Measurements from ENCODE around the gene EN1. TPM values are rescaled to one million over a fixed set of nuclear protein-coding genes. Genes with fewer than 3 reads are reported as not detected.

Gene EN1
- total RNA-seq, 2 experiments from 2014 or later: not detected

DNA sequence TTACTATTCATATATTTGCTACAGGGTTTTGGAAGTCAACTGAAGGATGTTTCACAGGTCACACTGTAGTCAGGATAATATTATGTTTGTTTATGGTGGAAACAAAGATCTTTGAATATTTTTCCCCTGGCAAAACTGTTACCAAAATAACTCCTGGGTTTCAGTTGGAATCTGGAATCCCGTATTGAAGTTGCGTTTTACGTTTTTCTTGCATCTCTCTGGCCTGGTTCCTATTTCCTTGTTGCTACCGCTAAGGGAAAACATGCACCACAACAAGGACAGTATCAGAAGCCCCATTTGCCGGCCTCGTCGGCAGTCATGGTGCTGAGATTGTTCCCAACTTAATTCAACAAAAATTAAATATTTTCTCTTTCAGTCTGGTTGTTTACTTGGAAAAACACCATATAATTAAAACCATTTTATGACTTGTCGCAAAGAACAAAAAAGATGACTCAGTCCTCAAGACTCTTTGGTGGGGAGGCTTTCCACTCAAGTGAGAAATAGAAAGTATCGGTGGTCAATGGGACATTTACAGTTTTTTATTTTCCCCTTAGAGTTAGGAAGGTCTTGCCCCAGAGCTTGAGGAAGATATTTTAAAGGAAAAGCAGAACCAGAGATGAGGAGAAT lies 42.3 kb downstream of the EN1 start:
- Histone ChIP-seq H3K9me2 (ENCODE audit: insufficient read depth, low read length) (no peaks in the 10 kb centered on the region), H3K4me1 (ENCODE audit: insufficient read depth, low read length, poor library complexity, severe bottlenecking) (no peaks in the 10 kb centered on the region), H2AFZ (ENCODE audit: low read length) (no peak overlapping the region), H3K79me2 (ENCODE audit: insufficient read depth, low read depth, low read length) (no peaks in the 10 kb centered on the region), H3K36me3 (ENCODE audit: insufficient read depth, low read length) (no peaks in the 10 kb centered on the region), H3K27ac (ENCODE audit: low read depth, low read length, poor library complexity, severe bottlenecking) (no peak overlapping the region), H3K9me3 (ENCODE audit: low read length) (no peaks in the 10 kb centered on the region), H4K20me1 (ENCODE audit: insufficient read depth, low read length) (no peaks in the 10 kb centered on the region), H3K4me2 (ENCODE audit: low read length) (no peak overlapping the region), H3K4me3 (ENCODE audit: low read depth, low read length, poor library complexity, severe bottlenecking) (no peak overlapping the region)
- POLR2A ChIA-PET: no interaction called here
- intact Hi-C loops (cut with micrococcal nuclease; ENCODE audit: unreplicated experiment): no loop called here
- no peak for TF ChIP-seq EZH2phosphoT487 (IDR thresholded peaks at IDR 0.05; ENCODE audit: borderline replicate concordance, low read depth, low read length)
- TF ChIP-seq CTCF (conservative IDR thresholded peaks at IDR 0.05; ENCODE audit: low read length): no peak
- BruUV-seq (replicated peaks): no TSS peak
- CTCF ChIA-PET (ENCODE audit: unreplicated experiment): no interaction called here
- no peak for DNase-seq (ENCODE audit: low spot score)

GRCh38 chr2:118803012-118803411 lies 44.4 kb downstream of the EN1 start:
- Histone ChIP-seq H3K4me1 (ENCODE audit: insufficient read depth, low read length, poor library complexity, severe bottlenecking) (no peaks in the 10 kb centered on the region), H2AFZ (ENCODE audit: low read length) (no peak overlapping the region), H3K36me3 (ENCODE audit: insufficient read depth, low read length) (no peaks in the 10 kb centered on the region), H3K9me3 (ENCODE audit: low read length) (no peaks in the 10 kb centered on the region), H3K27ac (ENCODE audit: low read depth, low read length, poor library complexity, severe bottlenecking) (no peak overlapping the region), H3K4me3 (ENCODE audit: low read depth, low read length, poor library complexity, severe bottlenecking) (no peak overlapping the region), H3K79me2 (ENCODE audit: insufficient read depth, low read depth, low read length) (no peaks in the 10 kb centered on the region), H4K20me1 (ENCODE audit: insufficient read depth, low read length) (no peaks in the 10 kb centered on the region), H3K9me2 (ENCODE audit: insufficient read depth, low read length) (no peaks in the 10 kb centered on the region), H3K4me2 (ENCODE audit: low read length) (no peak overlapping the region)
- TF ChIP-seq CTCF (conservative IDR thresholded peaks at IDR 0.05; ENCODE audit: low read length) (no peak), EZH2phosphoT487 (IDR thresholded peaks at IDR 0.05; ENCODE audit: borderline replicate concordance, low read depth, low read length) (no peak)
- intact Hi-C loops (cut with micrococcal nuclease; ENCODE audit: unreplicated experiment): no loop called here
- POLR2A ChIA-PET: no interaction called here
- CTCF ChIA-PET (ENCODE audit: unreplicated experiment): no interaction called here
- no peak for DNase-seq (ENCODE audit: low spot score)
- no TSS peak for BruUV-seq (replicated peaks)

- TF ChIP-seq EZH2phosphoT487 (IDR thresholded peaks at IDR 0.05; ENCODE audit: borderline replicate concordance, low read depth, low read length) (no peak), CTCF (conservative IDR thresholded peaks at IDR 0.05; ENCODE audit: low read length) (no peak)
- H3K9me2 ChIP-seq (ENCODE audit: insufficient read depth, low read length): no peaks in the 10 kb centered on the region
- no peak overlapping the region for H3K27ac ChIP-seq (ENCODE audit: low read depth, low read length, poor library complexity, severe bottlenecking)
- H3K4me1 ChIP-seq (ENCODE audit: insufficient read depth, low read length, poor library complexity, severe bottlenecking): no peaks in the 10 kb centered on the region
- no peaks in the 10 kb centered on the region for H4K20me1 ChIP-seq (ENCODE audit: insufficient read depth, low read length)
- POLR2A ChIA-PET: interaction anchor here (0.6 kb wide), 1 partner anchor 450 kb away, joined by 3 read pairs; no protein-coding TSS in a partner anchor
- intact Hi-C loops (cut with micrococcal nuclease; ENCODE audit: unreplicated experiment): no loop called here
- DNase-seq (ENCODE audit: low spot score): no peak
- no peak overlapping the region for H2AFZ ChIP-seq (ENCODE audit: low read length)
- CTCF ChIA-PET (ENCODE audit: unreplicated experiment): no interaction called here
- H3K4me3 ChIP-seq (ENCODE audit: low read depth, low read length, poor library complexity, severe bottlenecking): no peak overlapping the region
- H3K4me2 ChIP-seq (ENCODE audit: low read length): no peak overlapping the region
- no peaks in the 10 kb centered on the region for H3K9me3 ChIP-seq (ENCODE audit: low read length)
- no peaks in the 10 kb centered on the region for H3K36me3 ChIP-seq (ENCODE audit: insufficient read depth, low read length)
- H3K79me2 ChIP-seq (ENCODE audit: insufficient read depth, low read depth, low read length): no peaks in the 10 kb centered on the region
- no TSS peak for BruUV-seq (replicated peaks)
Measured at GRCh38 chr2:118801151-118801550, 46.3 kb downstream of the EN1 start.

All from OCI-LY7 (cell line).